GM23338 (cell line): ENCODE measurements around the gene EXD3. TPM values are rescaled to one million over a fixed set of nuclear protein-coding genes. Genes with fewer than 3 reads are reported as not detected.
A peak's percentile ranks its signal among the peaks of the same experiment; 100 is the strongest.

Experiments
- ATAC-seq: fragments of 200-7000 bp; cut with Tn5 transposase; 3 replicates; pipeline ENCODE4 v1.9.1; 2020
- DNase-seq: peaks from one replicate; pipeline ENCODE4 v3.0.0-alpha.2; 2015; ENCODE audit warnings: low spot score
- H2AFZ ChIP-seq: fragments of 200-600 bp; sonication (generic); 2 replicates; pipeline ENCODE4 v1.8.0; 2016; ENCODE audit warnings: antibody characterized with exemption, mild to moderate bottlenecking, moderate library complexity
- H3F3A ChIP-seq: fragments of 200-600 bp; sonication (generic); replicated peaks from 2 replicates; pipeline ENCODE4 v1.8.0; 2017; ENCODE audit warnings: antibody characterized with exemption, mixed run types, low read depth
- H3K27ac ChIP-seq: fragments of 200-600 bp; sonication (generic); 2 replicates; pipeline ENCODE4 v1.6.1; 2016; ENCODE audit warnings: low read depth
- H3K27me3 ChIP-seq: fragments of 200-600 bp; sonication (generic); 2 replicates; pipeline ENCODE4 v1.8.0; 2016; ENCODE audit warnings: mild to moderate bottlenecking, mixed run types, moderate library complexity; ENCODE audit not compliant: insufficient read depth
- H3K36me3 ChIP-seq: fragments of 200-600 bp; sonication (generic); 2 replicates; pipeline ENCODE4 v1.8.0; 2016; ENCODE audit warnings: mild to moderate bottlenecking; ENCODE audit not compliant: insufficient read depth
- H3K4me1 ChIP-seq: fragments of 200-600 bp; sonication (generic); 2 replicates; pipeline ENCODE4 v1.8.0; 2016; ENCODE audit warnings: mild to moderate bottlenecking, moderate library complexity; ENCODE audit not compliant: insufficient read depth
- H3K4me2 ChIP-seq: fragments of 200-600 bp; sonication (generic); 2 replicates; pipeline ENCODE4 v1.7.1; 2017; ENCODE audit warnings: mixed run types
- H3K4me3 ChIP-seq: fragments of 200-600 bp; sonication (generic); 2 replicates; pipeline ENCODE4 v1.6.1; 2016; ENCODE audit warnings: mixed run types
- H3K79me2 ChIP-seq: fragments of 200-600 bp; sonication (generic); replicated peaks from 2 replicates; pipeline ENCODE4 v1.8.0; 2017; ENCODE audit warnings: mild to moderate bottlenecking; ENCODE audit not compliant: insufficient read depth
- H3K9me2 ChIP-seq: fragments of 200-600 bp; sonication (generic); 2 replicates; pipeline ENCODE4 v1.8.0; 2017; ENCODE audit not compliant: insufficient read depth
- H4K20me1 ChIP-seq: fragments of 200-600 bp; sonication (generic); replicated peaks from 2 replicates; pipeline ENCODE4 v1.8.0; 2017; ENCODE audit warnings: mild to moderate bottlenecking; ENCODE audit not compliant: insufficient read depth
- H3K27ac Mint-ChIP-seq: 2 replicates; pipeline ENCODE4 v1.8.0; 2020; ENCODE audit warnings: inconsistent platforms, mild to moderate bottlenecking, moderate library complexity, mixed read lengths
- H3K27me3 Mint-ChIP-seq: 3 replicates; pipeline ENCODE4 v1.8.0; 2022; ENCODE audit warnings: low read depth, mild to moderate bottlenecking, moderate library complexity, mixed read lengths, inconsistent platforms; ENCODE audit not compliant: insufficient read depth, poor library complexity
- H3K36me3 Mint-ChIP-seq: 3 replicates; pipeline ENCODE4 v1.8.0; 2021; ENCODE audit warnings: low read depth, mild to moderate bottlenecking, inconsistent platforms, moderate library complexity, mixed read lengths
- H3K4me1 Mint-ChIP-seq: 3 replicates; pipeline ENCODE4 v1.8.0; 2020; ENCODE audit warnings: mild to moderate bottlenecking, inconsistent platforms, mixed read lengths
- H3K4me3 Mint-ChIP-seq: 3 replicates; pipeline ENCODE4 v1.8.0; 2021; ENCODE audit warnings: moderate library complexity, mild to moderate bottlenecking, inconsistent platforms, mixed read lengths
- H3K9me3 Mint-ChIP-seq: 3 replicates; pipeline ENCODE4 v1.8.0; 2020; ENCODE audit warnings: moderate library complexity, mild to moderate bottlenecking, inconsistent platforms, mixed read lengths
- CREB1 ChIP-seq: fragments of 250-450 bp; sonication (Bioruptor Pico); IDR thresholded peaks from 2 replicates; pipeline ENCODE4 v1.5.0; 2020; ENCODE audit warnings: low read depth, mild to moderate bottlenecking, moderate library complexity
- EZH2 ChIP-seq: fragments of 200-600 bp; sonication (generic); IDR thresholded peaks from one replicate; pipeline ENCODE4 v1.8.0; 2017; ENCODE audit warnings: antibody characterized with exemption, mild to moderate bottlenecking, low read depth; ENCODE audit not compliant: unreplicated experiment
- EZH2phosphoT487 ChIP-seq: fragments of 200-600 bp; sonication (generic); IDR thresholded peaks from one replicate; pipeline ENCODE4 v1.8.1; 2018; ENCODE audit warnings: antibody characterized with exemption; ENCODE audit not compliant: unreplicated experiment
- JUNB ChIP-seq: IDR thresholded peaks from one replicate; pipeline ENCODE4 v1.6.1; 2016; ENCODE audit warnings: antibody characterized with exemption; ENCODE audit not compliant: unreplicated experiment
- NANOG ChIP-seq: IDR thresholded peaks from 2 replicates; pipeline ENCODE4 v1.6.1; 2016; ENCODE audit warnings: antibody characterized with exemption, borderline replicate concordance
- POLR2AphosphoS5 ChIP-seq: IDR thresholded peaks from 2 replicates; pipeline ENCODE4 v1.6.1; 2016; ENCODE audit warnings: antibody characterized with exemption, low read depth
- STAT1 ChIP-seq: IDR thresholded peaks from one replicate; pipeline ENCODE4 v1.6.1; 2016; ENCODE audit warnings: antibody characterized with exemption; ENCODE audit not compliant: unreplicated experiment
- ZNF114 ChIP-seq: fragments of 250-450 bp; sonication (Bioruptor Pico); IDR thresholded peaks from 2 replicates; pipeline ENCODE4 v1.5.0; 2020; ENCODE audit warnings: mild to moderate bottlenecking, moderate library complexity
- ZNF331 ChIP-seq: fragments of 250-450 bp; sonication (Bioruptor Pico); IDR thresholded peaks from 2 replicates; pipeline ENCODE4 v1.5.0; 2020; ENCODE audit warnings: low read depth, mild to moderate bottlenecking, moderate library complexity
- polyA plus RNA-seq: library from polyadenylated mRNA; unstranded; fragments of >200 nt; fragmentation: Nextera tagmentation; extraction: Ambion mirVana; gene quantifications from 2 replicates; pipeline ENCODE4 v1.2.1, GENCODE V29; 2016
- total RNA-seq: library from RNA; depleted of rRNA; stranded (reverse); fragments of >200 nt; shearing (Covaris generic); gene quantifications from 2 replicates; pipeline ENCODE4 v1.2.3, GENCODE V29; 2014
- TF ChIP-seq, protein P1 (sequence below): fragments of 250-450 bp; sonication (Bioruptor Pico); IDR thresholded peaks from 2 replicates; pipeline ENCODE4 v1.5.0; 2020; ENCODE audit warnings: mild to moderate bottlenecking, moderate library complexity
- TF ChIP-seq, protein P2 (sequence below), 2 experiments: fragments of 200-600 bp in 1 of 2; sonication (generic) in 1 of 2; conservative IDR thresholded peaks; 2 replicates each; pipeline versions ENCODE4 v1.5.1 to v1.6.1; 2016 to 2017; ENCODE audit warnings: antibody characterized with exemption in 2 of 2, low read depth in 2 of 2, mild to moderate bottlenecking in 2 of 2, moderate library complexity in 1 of 2
- TF ChIP-seq, protein P3 (sequence below): IDR thresholded peaks from 2 replicates; pipeline ENCODE4 v1.6.1; 2016; ENCODE audit warnings: antibody characterized with exemption
- TF ChIP-seq, protein P4 (sequence below): IDR thresholded peaks from one replicate; pipeline ENCODE4 v1.6.1; 2018; ENCODE audit warnings: antibody characterized with exemption; ENCODE audit not compliant: unreplicated experiment

The EXD3 gene
- total and polyA plus RNA-seq, 2 experiments from 2014 or later: 3.6 to 9.7 TPM

DNA sequence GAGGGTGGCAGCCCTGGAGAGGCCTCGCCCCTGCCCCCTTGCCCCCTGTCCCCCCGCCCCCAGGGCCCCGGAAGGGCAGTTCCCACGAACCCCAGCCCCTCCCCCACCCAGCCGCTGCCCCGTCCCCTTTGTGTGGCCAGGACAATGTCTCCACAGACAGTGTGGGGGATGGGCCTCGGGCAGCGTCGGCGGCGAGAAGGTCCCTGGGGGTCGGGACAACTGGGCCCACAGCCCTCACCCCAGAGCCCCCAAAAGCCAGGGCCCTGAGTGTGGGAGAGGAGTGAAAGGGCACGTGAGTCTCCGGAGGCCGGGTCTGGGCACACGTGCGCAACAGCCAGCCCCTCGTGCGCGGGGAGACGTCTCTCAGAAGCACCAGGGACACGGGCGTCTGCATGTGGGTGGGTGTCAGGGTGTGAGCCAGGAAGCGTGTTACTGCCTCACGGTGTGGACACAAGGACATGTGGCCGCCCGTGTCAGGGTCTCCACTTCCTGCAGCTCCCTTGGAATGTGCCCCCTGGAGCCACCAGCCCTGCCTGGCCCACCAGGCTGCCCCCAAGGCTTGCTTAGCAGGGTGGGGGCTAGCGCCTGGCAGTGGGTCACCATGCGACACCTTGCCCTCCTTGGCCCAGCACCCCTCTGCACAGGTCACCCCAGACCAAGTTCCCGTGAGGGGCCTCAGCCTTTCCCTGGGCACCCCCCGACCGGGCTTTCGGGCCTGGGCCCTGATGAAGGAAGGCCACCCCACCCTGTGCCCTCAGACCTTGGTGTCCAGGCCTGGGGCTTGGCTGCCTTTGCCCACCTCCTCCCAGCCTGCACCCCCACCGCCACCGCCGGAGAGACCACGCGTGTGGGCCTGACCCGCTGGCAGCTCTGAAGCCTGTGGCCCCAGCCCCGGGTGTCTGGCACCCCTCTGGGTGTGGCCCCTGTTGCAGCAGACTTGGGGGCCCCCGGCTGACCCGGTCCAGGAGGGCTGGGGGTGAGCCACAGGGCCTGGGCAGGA is 108.1 kb downstream of the EXD3 start:
- H4K20me1 ChIP-seq: no peaks in the 10 kb centered on the region
- no peak overlapping the region for H3K27ac ChIP-seq
- H3K9me3 Mint-ChIP-seq: no peaks in the 10 kb centered on the region
- H3F3A ChIP-seq: no peaks in the 10 kb centered on the region
- peak overlapping the region; percentile 81 for H3K4me2 ChIP-seq
- no peaks in the 10 kb centered on the region for H3K36me3 Mint-ChIP-seq
- DNase-seq: no peak
- H3K36me3 ChIP-seq: no peaks in the 10 kb centered on the region
- ATAC-seq: no peak
- peak overlapping the region; percentile 52; the same call in 1 of the 2 replicates for H3K4me3 ChIP-seq
- H2AFZ ChIP-seq: no peak overlapping the region
- TF ChIP-seq CREB1 (no peak), EZH2phosphoT487 (no peak), NANOG (no peak), POLR2AphosphoS5 (no peak), JUNB (no peak), ZNF331 (no peak), ZNF114 (CRISPR knock-in tag) (no peak), STAT1 (no peak), EZH2 (no peak)
- TF ChIP-seq, protein P1, sequence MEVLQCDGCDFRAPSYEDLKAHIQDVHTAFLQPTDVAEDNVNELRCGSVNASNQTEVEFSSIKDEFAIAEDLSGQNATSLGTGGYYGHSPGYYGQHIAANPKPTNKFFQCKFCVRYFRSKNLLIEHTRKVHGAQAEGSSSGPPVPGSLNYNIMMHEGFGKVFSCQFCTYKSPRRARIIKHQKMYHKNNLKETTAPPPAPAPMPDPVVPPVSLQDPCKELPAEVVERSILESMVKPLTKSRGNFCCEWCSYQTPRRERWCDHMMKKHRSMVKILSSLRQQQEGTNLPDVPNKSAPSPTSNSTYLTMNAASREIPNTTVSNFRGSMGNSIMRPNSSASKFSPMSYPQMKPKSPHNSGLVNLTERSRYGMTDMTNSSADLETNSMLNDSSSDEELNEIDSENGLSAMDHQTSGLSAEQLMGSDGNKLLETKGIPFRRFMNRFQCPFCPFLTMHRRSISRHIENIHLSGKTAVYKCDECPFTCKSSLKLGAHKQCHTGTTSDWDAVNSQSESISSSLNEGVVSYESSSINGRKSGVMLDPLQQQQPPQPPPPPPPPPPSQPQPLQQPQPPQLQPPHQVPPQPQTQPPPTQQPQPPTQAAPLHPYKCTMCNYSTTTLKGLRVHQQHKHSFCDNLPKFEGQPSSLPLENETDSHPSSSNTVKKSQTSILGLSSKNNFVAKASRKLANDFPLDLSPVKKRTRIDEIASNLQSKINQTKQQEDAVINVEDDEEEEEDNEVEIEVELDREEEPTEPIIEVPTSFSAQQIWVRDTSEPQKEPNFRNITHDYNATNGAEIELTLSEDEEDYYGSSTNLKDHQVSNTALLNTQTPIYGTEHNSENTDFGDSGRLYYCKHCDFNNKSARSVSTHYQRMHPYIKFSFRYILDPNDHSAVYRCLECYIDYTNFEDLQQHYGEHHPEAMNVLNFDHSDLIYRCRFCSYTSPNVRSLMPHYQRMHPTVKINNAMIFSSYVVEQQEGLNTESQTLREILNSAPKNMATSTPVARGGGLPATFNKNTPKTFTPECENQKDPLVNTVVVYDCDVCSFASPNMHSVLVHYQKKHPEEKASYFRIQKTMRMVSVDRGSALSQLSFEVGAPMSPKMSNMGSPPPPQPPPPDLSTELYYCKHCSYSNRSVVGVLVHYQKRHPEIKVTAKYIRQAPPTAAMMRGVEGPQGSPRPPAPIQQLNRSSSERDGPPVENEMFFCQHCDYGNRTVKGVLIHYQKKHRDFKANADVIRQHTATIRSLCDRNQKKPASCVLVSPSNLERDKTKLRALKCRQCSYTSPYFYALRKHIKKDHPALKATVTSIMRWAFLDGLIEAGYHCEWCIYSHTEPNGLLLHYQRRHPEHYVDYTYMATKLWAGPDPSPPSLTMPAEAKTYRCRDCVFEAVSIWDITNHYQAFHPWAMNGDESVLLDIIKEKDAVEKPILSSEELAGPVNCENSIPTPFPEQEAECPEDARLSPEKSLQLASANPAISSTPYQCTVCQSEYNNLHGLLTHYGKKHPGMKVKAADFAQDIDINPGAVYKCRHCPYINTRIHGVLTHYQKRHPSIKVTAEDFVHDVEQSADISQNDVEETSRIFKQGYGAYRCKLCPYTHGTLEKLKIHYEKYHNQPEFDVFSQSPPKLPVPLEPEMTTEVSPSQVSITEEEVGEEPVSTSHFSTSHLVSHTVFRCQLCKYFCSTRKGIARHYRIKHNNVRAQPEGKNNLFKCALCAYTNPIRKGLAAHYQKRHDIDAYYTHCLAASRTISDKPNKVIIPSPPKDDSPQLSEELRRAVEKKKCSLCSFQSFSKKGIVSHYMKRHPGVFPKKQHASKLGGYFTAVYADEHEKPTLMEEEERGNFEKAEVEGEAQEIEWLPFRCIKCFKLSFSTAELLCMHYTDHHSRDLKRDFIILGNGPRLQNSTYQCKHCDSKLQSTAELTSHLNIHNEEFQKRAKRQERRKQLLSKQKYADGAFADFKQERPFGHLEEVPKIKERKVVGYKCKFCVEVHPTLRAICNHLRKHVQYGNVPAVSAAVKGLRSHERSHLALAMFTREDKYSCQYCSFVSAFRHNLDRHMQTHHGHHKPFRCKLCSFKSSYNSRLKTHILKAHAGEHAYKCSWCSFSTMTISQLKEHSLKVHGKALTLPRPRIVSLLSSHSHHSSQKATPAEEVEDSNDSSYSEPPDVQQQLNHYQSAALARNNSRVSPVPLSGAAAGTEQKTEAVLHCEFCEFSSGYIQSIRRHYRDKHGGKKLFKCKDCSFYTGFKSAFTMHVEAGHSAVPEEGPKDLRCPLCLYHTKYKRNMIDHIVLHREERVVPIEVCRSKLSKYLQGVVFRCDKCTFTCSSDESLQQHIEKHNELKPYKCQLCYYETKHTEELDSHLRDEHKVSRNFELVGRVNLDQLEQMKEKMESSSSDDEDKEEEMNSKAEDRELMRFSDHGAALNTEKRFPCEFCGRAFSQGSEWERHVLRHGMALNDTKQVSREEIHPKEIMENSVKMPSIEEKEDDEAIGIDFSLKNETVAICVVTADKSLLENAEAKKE (CRISPR knock-in tag): no peak
- TF ChIP-seq, protein P2, sequence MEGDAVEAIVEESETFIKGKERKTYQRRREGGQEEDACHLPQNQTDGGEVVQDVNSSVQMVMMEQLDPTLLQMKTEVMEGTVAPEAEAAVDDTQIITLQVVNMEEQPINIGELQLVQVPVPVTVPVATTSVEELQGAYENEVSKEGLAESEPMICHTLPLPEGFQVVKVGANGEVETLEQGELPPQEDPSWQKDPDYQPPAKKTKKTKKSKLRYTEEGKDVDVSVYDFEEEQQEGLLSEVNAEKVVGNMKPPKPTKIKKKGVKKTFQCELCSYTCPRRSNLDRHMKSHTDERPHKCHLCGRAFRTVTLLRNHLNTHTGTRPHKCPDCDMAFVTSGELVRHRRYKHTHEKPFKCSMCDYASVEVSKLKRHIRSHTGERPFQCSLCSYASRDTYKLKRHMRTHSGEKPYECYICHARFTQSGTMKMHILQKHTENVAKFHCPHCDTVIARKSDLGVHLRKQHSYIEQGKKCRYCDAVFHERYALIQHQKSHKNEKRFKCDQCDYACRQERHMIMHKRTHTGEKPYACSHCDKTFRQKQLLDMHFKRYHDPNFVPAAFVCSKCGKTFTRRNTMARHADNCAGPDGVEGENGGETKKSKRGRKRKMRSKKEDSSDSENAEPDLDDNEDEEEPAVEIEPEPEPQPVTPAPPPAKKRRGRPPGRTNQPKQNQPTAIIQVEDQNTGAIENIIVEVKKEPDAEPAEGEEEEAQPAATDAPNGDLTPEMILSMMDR (conservative IDR thresholded peaks at IDR 0.05; ENCODE audit: low read depth in 2 of 2): no peak
- TF ChIP-seq, protein P3, sequence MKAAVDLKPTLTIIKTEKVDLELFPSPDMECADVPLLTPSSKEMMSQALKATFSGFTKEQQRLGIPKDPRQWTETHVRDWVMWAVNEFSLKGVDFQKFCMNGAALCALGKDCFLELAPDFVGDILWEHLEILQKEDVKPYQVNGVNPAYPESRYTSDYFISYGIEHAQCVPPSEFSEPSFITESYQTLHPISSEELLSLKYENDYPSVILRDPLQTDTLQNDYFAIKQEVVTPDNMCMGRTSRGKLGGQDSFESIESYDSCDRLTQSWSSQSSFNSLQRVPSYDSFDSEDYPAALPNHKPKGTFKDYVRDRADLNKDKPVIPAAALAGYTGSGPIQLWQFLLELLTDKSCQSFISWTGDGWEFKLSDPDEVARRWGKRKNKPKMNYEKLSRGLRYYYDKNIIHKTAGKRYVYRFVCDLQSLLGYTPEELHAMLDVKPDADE: no peak
- TF ChIP-seq, protein P4, sequence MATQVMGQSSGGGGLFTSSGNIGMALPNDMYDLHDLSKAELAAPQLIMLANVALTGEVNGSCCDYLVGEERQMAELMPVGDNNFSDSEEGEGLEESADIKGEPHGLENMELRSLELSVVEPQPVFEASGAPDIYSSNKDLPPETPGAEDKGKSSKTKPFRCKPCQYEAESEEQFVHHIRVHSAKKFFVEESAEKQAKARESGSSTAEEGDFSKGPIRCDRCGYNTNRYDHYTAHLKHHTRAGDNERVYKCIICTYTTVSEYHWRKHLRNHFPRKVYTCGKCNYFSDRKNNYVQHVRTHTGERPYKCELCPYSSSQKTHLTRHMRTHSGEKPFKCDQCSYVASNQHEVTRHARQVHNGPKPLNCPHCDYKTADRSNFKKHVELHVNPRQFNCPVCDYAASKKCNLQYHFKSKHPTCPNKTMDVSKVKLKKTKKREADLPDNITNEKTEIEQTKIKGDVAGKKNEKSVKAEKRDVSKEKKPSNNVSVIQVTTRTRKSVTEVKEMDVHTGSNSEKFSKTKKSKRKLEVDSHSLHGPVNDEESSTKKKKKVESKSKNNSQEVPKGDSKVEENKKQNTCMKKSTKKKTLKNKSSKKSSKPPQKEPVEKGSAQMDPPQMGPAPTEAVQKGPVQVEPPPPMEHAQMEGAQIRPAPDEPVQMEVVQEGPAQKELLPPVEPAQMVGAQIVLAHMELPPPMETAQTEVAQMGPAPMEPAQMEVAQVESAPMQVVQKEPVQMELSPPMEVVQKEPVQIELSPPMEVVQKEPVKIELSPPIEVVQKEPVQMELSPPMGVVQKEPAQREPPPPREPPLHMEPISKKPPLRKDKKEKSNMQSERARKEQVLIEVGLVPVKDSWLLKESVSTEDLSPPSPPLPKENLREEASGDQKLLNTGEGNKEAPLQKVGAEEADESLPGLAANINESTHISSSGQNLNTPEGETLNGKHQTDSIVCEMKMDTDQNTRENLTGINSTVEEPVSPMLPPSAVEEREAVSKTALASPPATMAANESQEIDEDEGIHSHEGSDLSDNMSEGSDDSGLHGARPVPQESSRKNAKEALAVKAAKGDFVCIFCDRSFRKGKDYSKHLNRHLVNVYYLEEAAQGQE: no peak
- H3K27me3 ChIP-seq: no peaks in the 10 kb centered on the region
- H3K4me1 ChIP-seq: peaks cover 13% of the 10 kb centered on the region; the same call in 1 of the 2 replicates
- H3K9me2 ChIP-seq: no peaks in the 10 kb centered on the region
- H3K4me3 Mint-ChIP-seq: no peak overlapping the region
- no peaks in the 10 kb centered on the region for H3K79me2 ChIP-seq
- no peak overlapping the region for H3K27ac Mint-ChIP-seq
- H3K27me3 Mint-ChIP-seq: peaks cover 3% of the 10 kb centered on the region
- H3K4me1 Mint-ChIP-seq: peaks cover 2% of the 10 kb centered on the region; the same call in 2 of the 3 replicates
